ENCODE results near the gene PRR15.
"Not testable (repeated sequence)": the region's sequence is repeated elsewhere in the genome, so short reads cannot be mapped to it uniquely, and the experiment has no call there.

The PRR15 gene, protein sequence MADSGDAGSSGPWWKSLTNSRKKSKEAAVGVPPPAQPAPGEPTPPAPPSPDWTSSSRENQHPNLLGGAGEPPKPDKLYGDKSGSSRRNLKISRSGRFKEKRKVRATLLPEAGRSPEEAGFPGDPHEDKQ

DNA sequence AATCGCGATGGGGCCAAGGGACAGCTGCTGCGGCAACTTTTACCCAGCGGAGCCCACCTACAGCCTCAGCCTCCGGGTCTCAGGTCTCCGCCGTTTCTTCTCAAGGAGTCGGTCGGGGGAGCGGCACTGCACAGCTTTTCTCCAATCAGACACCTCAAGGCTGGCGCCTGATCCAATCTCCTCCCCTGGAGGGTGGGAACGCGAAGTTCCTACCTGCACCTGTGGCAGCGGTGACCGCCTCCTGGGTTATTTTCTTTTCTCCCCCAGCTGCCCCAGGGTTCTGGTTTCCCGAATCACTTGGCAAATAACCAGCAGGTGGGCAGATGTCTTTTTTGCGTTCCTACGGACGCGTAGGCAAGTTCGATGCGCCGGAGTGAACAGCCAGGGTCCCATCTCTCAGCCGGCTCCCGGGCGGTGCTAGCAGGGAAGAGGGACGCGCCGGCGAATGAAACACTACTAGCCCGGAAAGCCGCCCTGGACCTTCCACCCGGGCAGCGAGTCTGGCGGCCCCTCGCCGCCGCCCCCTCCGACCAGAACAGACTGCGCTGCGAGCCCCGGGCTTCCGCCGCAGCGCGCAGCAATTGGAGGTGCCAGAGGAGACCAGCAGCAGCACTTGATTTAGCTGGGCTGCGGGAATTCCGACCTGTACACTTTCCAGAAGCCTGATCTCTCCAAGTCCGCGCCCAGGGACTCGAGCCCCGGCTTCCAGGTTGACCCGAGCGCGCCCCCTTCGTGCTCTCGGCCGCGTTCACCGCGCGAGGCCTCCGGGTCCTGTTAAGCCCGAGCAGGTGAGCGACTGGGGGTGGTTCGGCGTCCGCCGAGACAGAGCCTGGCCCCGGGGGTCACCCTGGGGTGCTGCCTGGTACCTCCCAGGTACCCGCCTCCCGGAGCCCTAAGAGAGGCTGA is at the start of gene PRR15:
Gene PRR15 (plus strand): TSS at position 246 of the 906 bp plus-strand sequence. CDS start 2,495 bp downstream, outside the sequence.
- DNase-seq (ENCODE audit: low read depth): no peak

DNA sequence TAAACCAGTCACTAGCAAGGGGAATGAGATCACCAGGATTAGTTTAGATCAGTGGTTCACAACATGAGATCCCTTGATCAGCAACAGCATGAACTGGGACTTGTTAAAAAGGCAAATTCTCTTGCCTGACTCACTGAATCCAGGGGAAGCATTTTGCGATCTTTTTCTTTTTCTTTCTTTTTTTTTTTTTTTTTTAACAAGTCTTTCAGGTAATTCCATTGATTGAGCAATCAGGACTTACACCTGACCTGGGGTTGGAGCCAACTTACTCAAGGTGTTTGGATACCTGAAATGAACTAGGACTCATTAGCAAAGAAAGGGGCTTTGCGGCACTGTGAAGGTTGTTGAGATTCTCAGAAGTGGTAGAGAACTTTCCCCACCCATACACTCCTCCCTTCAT is 47.1 kb upstream of the PRR15 start:
- no peak for DNase-seq (ENCODE audit: low read depth)

DNA sequence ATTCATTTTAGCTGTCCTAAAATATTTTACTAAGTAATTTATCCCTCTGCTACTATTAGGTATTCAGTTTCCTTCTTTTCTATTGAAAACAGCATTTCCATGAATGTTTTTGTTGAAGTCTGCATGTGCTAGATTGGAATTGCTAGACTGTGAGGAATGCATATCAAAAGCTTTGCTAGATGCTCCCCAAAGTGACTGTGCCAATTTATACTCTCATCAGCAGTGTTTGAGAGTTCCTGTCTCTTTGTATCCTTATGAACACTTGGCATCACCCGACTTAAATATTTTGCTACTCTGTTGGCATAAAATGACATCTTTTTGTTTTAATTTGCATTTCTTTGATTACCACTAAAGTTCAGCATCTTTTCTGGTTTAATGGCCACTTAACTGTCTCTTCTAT is 45.0 kb upstream of the PRR15 start:
- no peak for DNase-seq (ENCODE audit: low read depth)

DNA sequence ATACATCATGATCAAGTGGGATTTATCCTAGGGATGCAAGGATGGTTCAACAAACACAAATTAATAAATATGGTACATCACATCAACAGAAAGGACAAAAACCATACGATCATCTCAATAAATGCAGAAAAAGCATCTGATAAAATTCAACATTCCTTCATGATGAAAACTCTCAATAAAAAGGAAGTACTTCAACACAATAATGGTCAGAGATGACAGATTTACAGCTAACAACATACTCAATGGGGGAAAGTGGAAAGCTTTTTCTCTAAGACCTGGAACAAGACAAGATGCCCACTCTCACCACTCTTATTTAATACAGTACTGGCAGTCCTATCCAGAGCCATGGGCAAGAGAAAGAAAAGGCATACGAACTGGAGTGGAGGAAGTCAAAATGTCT is 39.9 kb upstream of the PRR15 start:
- no peak for DNase-seq (ENCODE audit: low read depth)

DNA sequence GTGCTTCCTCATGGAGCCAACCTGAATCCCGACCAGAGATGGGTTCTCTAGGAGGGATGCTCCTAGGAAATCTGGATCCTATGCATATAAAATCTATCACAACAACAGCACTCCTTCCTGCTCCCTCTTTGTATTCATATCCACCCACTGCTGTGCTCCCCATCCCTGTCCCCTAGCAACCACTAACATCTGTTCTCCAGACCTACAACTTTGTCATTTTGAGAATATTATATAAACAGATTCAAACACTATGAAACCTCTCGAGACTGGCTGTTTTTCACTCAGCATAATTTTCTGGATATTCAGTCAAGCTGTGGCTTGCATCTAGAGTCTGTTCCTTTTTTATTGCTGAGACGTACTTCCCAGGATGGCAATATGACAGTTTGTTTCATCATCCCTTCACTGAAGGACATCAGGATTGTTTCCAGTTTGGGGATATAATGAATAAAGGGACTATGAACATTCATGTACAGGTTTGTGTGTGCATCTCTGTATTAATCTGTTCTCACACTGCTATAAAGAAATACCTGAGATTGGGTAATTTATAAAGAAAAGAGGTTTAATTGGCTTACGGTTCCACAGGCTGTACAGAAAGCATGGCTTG is 36.0 kb upstream of the PRR15 start:
- no peak for DNase-seq (ENCODE audit: low read depth)

DNA sequence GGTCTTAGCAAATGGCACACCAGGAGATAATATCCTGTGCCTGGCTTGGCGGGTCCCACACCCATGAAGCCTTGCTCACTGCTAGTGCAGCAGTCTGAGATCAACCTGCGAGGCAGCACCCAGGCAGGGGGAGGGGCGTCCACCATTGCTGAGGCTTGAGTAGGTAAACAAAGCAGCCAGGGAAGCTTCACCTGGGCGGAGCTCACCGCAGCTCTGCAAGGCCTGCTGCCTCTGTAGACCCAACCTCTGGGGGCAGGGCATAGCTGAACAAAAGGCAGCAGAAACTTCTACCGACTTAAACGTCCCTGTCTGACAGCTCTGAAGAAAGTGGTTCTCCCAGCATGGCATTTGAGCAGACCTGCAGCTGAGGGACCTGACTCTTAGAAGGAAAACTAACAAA is 35.1 kb upstream of the PRR15 start:
- DNase-seq (ENCODE audit: low read depth): not testable (repeated sequence)

DNA sequence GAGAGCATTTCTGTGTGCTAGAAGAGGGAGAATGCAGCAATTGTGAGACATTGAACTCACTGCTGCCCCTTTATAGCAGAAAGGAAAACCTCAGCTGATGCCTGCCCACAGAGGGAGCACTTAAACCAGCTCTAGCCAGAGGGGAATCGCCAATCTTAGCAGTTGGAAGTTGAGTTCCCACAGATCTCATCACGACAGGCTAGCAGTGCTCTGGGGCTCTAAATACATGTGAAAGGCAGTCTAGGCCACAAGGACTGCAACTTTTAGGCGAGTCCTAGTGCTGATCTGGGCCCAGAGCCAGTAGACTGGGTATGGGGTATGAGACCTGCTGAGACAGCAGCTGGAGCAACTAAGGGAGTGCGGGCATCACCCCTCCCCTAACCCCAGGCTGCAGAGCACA is 25.2 kb upstream of the PRR15 start:
- no peak for DNase-seq (ENCODE audit: low read depth)

DNA sequence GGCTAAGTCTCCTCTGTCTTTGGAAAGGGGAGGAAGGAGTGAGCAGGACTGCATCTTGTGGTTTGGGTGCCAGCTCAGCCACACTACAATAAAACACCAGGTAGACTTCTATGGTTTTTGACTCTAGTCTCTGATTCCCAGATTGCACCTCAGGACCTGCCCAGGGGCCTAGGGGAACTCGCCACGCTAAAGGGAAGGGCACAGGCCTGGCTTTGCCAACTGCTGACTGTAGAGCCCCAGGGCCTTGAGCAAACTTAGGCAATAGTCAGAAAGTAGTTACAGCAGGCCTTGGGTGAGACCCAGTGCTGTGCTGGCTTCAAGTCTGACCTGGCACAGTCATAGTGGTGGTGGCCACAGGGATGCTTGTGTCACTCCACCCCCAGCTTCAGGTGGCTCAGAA is 24.2 kb upstream of the PRR15 start:
- DNase-seq (ENCODE audit: low read depth): no peak

DNA sequence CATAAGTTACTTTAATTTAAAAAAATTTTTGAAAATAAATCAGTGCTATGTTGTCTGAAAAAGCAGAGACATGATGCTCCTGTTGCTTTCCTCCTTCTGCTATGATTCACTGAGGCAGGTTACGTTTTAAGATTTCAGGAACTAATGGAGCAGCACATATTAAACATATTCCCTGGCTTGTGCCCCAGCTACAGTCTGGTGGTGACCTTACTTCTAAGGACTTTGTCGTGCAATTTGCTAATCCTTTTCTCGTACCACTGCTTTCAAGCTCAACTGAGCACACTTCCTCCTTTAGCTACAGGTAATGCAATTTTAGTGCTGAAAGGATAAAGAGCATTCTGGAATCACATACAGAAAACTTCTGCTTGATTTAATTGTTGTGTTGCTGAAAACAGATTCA is 16.2 kb upstream of the PRR15 start:
- no peak for DNase-seq (ENCODE audit: low read depth)

DNA sequence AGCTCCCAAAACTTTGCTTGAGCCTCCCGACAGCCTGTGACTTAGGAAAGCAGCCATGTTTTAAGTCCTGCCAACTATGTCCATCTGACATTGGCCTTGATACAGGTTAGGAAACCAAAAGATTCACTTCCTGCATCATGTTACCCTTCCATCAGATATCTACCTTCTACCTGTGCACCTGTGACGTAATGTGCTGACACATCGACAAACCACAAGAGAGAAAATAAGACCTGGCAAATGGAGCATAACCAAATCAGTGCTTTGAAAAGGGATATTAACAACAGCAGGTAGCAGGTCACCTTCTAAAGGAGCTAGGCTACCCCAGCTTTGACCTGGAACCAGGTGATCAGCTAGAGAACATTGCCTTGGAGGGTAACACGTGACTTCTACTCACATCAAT is 14.8 kb upstream of the PRR15 start:
- DNase-seq (ENCODE audit: low read depth): no peak

DNA sequence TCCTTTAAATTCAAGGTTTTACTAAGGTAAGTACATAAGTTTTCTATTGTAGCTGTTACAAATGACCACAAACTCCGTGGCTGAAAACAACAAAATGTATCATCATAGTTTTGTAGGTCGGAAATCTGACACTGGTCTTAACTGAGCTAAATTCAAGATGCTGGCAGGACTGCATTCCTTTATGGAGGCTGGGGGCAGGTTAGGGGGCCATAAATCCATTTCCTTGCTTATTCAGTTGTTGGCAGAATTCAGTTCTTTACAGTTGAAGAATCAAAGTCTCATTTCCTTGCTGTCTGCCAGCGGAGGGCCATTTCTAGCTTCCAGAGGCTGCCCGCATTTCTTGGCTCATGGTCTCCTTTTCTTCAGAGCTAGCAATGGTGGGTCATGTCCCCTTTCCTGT is 11.2 kb upstream of the PRR15 start:
- no peak for DNase-seq (ENCODE audit: low read depth)

DNA sequence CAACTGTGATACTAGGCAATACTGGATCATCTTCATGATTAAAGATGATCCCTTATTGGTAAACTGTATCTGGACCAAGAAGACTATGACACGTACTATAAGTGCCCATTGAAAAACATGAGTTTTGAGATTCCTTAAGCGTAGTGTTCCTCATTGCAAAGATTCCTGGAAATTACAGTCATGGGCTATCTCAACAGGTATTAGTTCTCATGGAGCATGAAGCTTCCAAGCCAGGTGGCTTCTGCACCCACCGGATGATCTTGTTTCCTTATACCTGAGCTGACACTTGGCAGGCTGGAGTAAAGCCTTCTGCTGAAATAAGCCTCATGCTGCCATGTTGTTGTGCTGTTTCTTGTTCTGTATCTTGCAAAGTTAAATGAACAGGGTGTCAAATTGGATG is 8.6 kb upstream of the PRR15 start:
- no peak for DNase-seq (ENCODE audit: low read depth)

DNA sequence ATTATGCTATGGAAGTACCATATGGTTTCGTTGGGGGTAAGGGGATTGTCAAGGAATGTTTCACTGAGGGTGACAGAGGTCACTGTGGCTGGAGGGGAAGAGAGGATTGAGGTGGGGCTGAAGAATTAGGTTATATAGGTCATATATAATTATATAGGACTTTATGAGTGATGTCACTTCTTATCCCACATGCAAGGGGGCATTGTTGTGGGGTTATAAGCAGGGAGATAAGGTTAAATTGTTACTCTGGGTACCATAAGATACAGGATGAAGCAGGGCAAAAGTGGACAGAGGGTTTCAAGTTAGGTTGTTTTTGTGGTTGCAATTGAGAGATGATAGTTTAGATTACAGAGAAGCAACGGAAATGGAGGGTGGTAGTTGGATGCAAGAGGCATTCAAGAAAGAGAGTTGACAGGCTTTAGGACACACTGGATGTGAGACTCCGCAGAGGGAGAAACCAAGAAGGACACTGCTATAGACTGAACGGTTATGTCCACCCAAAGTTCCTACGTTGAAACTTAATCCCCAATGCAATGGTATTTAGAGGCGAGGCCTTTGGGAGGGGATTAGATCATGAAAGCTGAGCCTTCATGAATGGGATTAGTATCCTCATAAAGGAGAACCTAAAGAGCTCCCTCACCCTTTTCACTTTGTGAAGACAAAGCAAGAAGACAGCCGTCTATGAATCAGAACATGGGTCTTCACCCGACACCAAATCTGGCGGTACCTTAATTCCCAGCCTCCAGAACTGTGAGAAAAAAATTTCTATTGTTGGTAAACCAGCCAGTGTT is 7.0 kb upstream of the PRR15 start:
- DNase-seq (ENCODE audit: low read depth): no peak

DNA sequence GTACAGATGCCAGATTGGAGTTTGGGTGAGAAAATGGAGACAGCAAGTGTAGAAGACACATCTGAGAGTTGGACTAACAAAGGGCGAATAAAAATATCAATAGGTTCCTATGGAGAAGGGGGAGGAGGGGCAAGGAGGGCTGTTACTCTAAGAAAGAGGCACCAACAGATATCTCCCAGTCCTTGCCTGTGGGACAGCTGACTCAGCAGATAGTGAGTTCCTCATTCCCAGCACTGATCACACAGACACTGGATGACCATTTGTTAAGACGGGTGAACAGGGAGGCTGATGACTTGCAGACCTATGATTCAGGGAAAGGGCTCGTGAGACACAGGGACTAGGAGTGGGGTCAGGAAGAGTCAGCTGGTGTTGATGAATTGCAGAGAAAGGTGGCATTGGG is 5.7 kb upstream of the PRR15 start:
- DNase-seq (ENCODE audit: low read depth): no peak

DNA sequence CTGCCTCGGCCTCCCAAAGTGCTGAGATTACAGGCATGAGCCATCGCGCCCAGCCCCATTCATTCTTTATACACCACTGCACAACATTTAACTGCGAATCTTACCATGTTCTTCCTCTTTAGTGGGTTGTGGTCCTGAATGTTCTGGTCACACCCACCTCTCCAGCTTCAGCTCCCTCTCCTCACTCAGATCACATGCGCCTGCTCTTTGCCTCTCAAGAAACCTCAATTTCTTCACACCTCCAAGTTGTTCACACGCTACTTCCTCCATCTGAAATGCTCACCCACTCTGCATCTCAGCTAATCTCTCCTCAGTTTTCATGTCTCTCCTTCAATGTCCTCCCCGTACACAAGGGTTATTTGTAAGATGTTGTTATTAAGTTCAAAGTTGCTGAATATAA is 2.4 kb upstream of the PRR15 start:
- no peak for DNase-seq (ENCODE audit: low read depth)

DNA sequence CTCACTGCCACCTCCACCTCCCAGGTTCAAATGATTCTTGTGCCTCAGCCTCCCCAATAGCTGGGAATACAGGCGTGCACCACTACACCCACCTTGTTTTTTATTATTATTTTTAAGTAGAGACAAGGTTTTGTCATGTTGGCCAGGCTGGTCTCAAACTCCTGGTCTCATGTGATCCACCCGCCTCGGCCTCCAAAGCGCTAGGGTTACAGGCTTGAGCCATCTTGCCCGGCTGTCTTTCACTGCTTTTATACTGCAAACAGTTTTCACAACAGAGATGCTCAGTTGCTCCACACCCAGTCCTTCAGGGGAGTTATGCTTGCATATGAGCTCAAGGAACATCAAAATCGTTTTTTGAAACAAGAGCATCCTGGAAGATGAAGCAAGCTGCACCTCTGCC is 1.3 kb upstream of the PRR15 start:
- no peak for DNase-seq (ENCODE audit: low read depth)

DNA sequence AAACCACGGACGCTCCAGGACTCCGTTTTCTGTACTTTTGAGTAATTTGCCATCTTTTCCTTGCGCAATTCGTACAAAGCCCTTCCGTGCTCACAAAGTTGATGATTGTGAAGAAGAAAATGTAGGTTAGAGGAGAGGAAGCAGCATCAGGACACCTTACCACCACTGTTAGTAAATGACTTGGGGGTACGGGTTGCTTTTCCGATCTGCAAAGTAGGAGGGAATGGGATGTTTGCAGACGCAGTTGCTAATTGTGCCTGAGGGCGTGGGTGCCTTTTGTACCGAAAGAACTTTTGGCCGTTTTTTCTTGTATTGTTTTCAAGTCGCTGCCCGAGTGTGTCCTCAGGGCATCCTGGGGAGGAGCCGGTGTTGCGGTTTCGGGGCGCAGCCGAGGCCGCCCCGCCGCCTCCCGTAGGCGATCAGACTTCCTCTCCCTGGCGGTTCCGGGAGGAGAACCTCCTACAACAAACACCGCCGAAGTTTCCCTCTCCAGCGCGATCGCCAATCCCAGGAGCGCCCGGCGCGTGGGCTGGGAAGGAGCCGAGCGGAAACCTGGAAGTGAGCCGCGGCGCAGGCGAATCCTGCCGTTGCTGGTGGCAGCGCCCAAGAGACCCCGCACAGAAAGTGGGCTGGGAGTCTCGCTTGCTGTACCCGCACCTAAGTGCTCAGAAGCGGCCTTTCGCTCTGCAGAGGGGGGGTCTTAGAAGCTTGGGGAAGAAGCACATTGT is 1.0 kb downstream of the PRR15 start:
- peak; percentile 32 for DNase-seq (ENCODE audit: low read depth)

DNA sequence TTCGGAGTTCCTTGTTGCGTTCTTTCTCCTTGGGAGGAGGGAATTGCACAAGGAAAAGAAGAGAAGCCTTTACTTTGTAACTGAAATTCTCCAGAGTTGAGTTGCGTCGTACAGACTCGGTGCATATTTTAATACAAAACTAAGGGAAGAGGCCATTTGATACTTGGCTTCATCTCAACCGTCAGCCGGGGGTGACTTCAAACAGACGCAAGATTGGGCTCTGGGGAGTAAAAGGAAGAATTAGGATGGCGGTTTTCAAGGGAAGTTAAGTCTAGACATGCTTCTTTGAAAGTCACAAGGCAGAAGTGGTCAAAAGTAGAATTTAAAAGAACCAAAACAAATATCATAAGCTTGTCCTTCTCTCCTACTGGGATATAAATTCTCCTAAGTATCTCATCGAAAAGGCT is 1.6 kb downstream of the PRR15 start:
- DNase-seq (ENCODE audit: low read depth): peak; percentile 17

DNA sequence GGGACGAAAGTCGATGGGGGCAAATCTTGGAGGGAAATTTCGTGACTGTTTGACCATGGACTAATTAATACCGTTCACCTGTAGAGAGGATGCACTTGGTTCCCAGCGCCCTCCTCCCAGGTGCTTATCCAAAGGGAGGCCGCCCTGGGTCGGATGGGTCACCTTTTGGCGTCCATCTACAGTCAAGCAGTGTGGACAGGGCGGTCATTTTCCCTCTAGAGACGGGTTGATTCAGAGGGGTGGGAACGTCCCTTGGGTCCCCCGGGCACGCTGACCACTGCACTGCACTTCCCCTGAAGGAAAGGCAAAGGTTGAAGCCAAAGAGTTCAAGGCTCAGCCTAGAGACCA is 2.0 kb downstream of the PRR15 start:
- no peak for DNase-seq (ENCODE audit: low read depth)

DNA sequence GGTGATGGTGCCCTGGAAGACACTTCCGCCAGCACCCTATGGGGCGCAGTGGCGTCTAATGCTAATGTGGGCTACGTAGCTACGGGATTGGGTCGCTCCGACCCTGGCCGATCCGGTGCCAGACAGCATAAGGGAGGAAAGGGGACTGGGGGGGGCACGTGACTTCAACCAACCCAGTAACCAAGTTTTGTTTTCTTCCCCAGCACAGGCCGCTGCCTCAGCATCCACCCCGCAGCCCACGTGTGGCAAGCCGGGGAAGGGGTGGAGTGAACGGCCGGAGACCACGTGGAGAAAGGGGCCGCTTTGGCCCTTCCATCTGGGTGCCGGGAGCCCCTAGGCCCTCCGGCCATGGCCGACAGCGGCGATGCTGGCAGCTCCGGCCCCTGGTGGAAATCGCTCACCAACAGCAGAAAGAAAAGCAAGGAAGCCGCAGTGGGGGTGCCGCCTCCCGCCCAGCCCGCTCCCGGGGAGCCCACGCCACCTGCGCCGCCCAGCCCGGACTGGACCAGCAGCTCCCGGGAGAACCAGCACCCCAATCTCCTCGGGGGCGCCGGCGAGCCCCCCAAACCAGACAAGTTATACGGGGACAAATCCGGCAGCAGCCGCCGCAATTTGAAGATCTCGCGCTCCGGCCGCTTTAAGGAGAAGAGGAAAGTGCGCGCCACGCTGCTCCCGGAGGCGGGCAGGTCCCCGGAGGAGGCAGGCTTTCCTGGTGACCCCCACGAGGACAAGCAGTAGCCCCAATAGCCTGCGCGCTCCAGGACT is 2.5 kb downstream of the PRR15 start:
- no peak for DNase-seq (ENCODE audit: low read depth)

DNA sequence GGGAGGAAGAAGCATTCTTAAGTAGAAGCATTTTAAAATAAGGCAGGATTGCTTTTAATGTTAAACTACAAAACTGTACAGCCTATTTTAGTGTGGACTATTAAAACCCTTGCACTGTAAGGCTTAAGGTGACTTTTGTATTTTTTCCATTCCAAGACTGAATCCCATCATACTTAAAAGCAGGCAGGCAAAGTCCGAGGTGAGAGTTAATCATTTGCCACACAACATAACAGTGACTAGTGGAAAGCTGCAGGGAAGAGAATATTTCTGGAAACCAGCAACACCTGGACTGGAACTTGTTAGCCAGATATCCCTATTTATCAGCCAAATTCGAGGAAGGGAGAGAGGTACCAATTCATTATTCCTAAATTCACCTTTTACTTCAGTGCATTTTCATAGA is 3.5 kb downstream of the PRR15 start:
- no peak for DNase-seq (ENCODE audit: low read depth)
